ENCODE measurements around the gene MID1.

DNA sequence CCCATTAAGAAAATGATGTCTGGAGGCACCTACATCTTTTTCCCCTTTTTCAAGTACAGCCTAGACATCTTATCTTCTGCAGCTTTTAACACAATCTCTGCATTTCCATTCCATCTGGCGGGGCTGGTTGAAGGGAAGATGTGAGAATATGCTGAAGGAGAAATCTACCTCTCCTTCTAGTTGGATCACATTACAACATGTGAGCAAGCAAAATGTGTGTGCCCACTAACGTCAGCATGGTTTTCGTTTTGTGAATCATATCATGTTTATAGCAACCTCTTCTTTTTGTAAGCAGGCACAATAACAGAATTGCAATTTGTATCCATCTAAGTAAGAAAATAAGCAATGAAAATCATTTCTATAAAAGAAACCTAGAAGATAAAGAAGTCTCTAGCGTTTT, 28.9 kb upstream of the MID1 start:
- TF ChIP-seq, protein P1, sequence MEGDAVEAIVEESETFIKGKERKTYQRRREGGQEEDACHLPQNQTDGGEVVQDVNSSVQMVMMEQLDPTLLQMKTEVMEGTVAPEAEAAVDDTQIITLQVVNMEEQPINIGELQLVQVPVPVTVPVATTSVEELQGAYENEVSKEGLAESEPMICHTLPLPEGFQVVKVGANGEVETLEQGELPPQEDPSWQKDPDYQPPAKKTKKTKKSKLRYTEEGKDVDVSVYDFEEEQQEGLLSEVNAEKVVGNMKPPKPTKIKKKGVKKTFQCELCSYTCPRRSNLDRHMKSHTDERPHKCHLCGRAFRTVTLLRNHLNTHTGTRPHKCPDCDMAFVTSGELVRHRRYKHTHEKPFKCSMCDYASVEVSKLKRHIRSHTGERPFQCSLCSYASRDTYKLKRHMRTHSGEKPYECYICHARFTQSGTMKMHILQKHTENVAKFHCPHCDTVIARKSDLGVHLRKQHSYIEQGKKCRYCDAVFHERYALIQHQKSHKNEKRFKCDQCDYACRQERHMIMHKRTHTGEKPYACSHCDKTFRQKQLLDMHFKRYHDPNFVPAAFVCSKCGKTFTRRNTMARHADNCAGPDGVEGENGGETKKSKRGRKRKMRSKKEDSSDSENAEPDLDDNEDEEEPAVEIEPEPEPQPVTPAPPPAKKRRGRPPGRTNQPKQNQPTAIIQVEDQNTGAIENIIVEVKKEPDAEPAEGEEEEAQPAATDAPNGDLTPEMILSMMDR (IDR thresholded peaks at IDR 0.05; ENCODE audit: insufficient read depth, low read depth, low read length): no peak
- no peak for TF ChIP-seq EZH2 (IDR thresholded peaks at IDR 0.05; ENCODE audit: insufficient read depth, low read length)

Measured in astrocyte (in vitro differentiated cells and primary cell).